ENCODE data around the gene SUPT20H. TPM values are rescaled to one million over a fixed set of nuclear protein-coding genes. Genes with fewer than 3 reads are reported as not detected.

SUPT20H gene
- total RNA-seq, 1 experiment from 2014 or later, result 42.9 TPM

GRCh38 chr13:37091835-37092234, 32.3 kb upstream of the SUPT20H start:
- ChIA-PET RAD21 (ENCODE audit: low non-redundant PET in 1 of 2, low total read pairs in 2 of 2, uncharacterized antibody in 2 of 2, unreplicated experiment in 2 of 2) (interaction anchor here in 1 of 2 experiments (0.5 kb wide), 1 partner anchor 20 kb away, joined by 3 read pairs; no protein-coding TSS in a partner anchor), CTCF (no interaction called here), POLR2A (no interaction called here)
- Histone ChIP-seq H4K20me1 (ENCODE audit: insufficient read depth) (no peaks in the 10 kb centered on the region), H3K27ac (ENCODE audit: low read depth, low read length) (no peak overlapping the region), H3K79me2 (ENCODE audit: insufficient read depth, low read length) (no peaks in the 10 kb centered on the region), H3K4me1 (ENCODE audit: control insufficient read depth in 1 of 2, insufficient read depth in 2 of 2, low read length in 2 of 2) (no peaks in the 10 kb centered on the region), H3K36me3 (ENCODE audit: control insufficient read depth in 1 of 2, insufficient read depth in 2 of 2, low read length in 2 of 2) (no peaks in the 10 kb centered on the region), H2AFZ (ENCODE audit: low read depth, low read length, poor library complexity, severe bottlenecking) (no peak overlapping the region), H3K27me3 (ENCODE audit: insufficient read depth, low read length) (peaks cover 54% of the 10 kb centered on the region), H3K4me3 (replicated peaks in 1 of 2; ENCODE audit: low read depth in 1 of 2, low read length in 2 of 2) (no peak overlapping the region), H3K9me2 (ENCODE audit: insufficient read depth) (no peaks in the 10 kb centered on the region), H3K9ac (ENCODE audit: low read length) (no peak overlapping the region), H3K9me3 (ENCODE audit: control insufficient read depth in 1 of 2, insufficient read depth in 1 of 2, low read depth in 1 of 2, low read length in 2 of 2) (no peaks in the 10 kb centered on the region), H3K4me2 (ENCODE audit: low read length) (no peak overlapping the region)
- BruUV-seq (replicated peaks), result no TSS peak
- DNase-seq (ENCODE audit: low read depth, low spot score) (no peak), ATAC-seq (no peak)
- intact Hi-C loops (cut with micrococcal nuclease), result no loop called here
- TF ChIP-seq EZH2phosphoT487 (IDR thresholded peaks at IDR 0.05; ENCODE audit: borderline replicate concordance), result no peak
- TF ChIP-seq ELF1 (IDR thresholded peaks at IDR 0.05; ENCODE audit: borderline replicate concordance, low read depth), result no peak
- no peak for TF ChIP-seq SP1 (IDR thresholded peaks at IDR 0.05; ENCODE audit: low read depth)
- no peak for TF ChIP-seq RAD21 (IDR thresholded peaks at IDR 0.05; ENCODE audit: low read depth)
- TF ChIP-seq, protein P1, sequence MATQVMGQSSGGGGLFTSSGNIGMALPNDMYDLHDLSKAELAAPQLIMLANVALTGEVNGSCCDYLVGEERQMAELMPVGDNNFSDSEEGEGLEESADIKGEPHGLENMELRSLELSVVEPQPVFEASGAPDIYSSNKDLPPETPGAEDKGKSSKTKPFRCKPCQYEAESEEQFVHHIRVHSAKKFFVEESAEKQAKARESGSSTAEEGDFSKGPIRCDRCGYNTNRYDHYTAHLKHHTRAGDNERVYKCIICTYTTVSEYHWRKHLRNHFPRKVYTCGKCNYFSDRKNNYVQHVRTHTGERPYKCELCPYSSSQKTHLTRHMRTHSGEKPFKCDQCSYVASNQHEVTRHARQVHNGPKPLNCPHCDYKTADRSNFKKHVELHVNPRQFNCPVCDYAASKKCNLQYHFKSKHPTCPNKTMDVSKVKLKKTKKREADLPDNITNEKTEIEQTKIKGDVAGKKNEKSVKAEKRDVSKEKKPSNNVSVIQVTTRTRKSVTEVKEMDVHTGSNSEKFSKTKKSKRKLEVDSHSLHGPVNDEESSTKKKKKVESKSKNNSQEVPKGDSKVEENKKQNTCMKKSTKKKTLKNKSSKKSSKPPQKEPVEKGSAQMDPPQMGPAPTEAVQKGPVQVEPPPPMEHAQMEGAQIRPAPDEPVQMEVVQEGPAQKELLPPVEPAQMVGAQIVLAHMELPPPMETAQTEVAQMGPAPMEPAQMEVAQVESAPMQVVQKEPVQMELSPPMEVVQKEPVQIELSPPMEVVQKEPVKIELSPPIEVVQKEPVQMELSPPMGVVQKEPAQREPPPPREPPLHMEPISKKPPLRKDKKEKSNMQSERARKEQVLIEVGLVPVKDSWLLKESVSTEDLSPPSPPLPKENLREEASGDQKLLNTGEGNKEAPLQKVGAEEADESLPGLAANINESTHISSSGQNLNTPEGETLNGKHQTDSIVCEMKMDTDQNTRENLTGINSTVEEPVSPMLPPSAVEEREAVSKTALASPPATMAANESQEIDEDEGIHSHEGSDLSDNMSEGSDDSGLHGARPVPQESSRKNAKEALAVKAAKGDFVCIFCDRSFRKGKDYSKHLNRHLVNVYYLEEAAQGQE (IDR thresholded peaks at IDR 0.05; ENCODE audit: low read depth), result no peak
- TF ChIP-seq SIN3A (IDR thresholded peaks at IDR 0.05; ENCODE audit: low read depth), result no peak
- no peak for TF ChIP-seq POLR2A (IDR thresholded peaks at IDR 0.05; ENCODE audit: borderline replicate concordance, extremely low read depth, insufficient read depth, insufficient read length)
- TF ChIP-seq POLR2AphosphoS5 (IDR thresholded peaks at IDR 0.05; ENCODE audit: low read depth, low read length), result no peak
- TF ChIP-seq MAX (IDR thresholded peaks at IDR 0.05), result no peak
- no peak for TF ChIP-seq TCF7L2 (IDR thresholded peaks at IDR 0.05; ENCODE audit: borderline replicate concordance, extremely low read depth, insufficient read depth, insufficient read length)
- TF ChIP-seq ZBTB33 (IDR thresholded peaks at IDR 0.05; ENCODE audit: extremely low read depth, insufficient replicate concordance, low read length), result no peak
- TF ChIP-seq ZNF274 (IDR thresholded peaks at IDR 0.05; ENCODE audit: low read depth, low read length), result no peak
- no peak for TF ChIP-seq CBX3 (IDR thresholded peaks at IDR 0.05; ENCODE audit: low read depth)
- no peak for TF ChIP-seq JUND (IDR thresholded peaks at IDR 0.05)
- TF ChIP-seq, protein P2, sequence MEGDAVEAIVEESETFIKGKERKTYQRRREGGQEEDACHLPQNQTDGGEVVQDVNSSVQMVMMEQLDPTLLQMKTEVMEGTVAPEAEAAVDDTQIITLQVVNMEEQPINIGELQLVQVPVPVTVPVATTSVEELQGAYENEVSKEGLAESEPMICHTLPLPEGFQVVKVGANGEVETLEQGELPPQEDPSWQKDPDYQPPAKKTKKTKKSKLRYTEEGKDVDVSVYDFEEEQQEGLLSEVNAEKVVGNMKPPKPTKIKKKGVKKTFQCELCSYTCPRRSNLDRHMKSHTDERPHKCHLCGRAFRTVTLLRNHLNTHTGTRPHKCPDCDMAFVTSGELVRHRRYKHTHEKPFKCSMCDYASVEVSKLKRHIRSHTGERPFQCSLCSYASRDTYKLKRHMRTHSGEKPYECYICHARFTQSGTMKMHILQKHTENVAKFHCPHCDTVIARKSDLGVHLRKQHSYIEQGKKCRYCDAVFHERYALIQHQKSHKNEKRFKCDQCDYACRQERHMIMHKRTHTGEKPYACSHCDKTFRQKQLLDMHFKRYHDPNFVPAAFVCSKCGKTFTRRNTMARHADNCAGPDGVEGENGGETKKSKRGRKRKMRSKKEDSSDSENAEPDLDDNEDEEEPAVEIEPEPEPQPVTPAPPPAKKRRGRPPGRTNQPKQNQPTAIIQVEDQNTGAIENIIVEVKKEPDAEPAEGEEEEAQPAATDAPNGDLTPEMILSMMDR (IDR thresholded peaks at IDR 0.05 in 2 of 3, conservative IDR thresholded peaks at IDR 0.05 in 1 of 3; ENCODE audit: borderline replicate concordance in 1 of 3, insufficient read depth in 1 of 3, low read depth in 2 of 3, low read length in 2 of 3), result no peak
- TF ChIP-seq FOSL1 (IDR thresholded peaks at IDR 0.05; ENCODE audit: low read depth), result no peak
- no peak for TF ChIP-seq EZH2 (IDR thresholded peaks at IDR 0.05)
